GM21390 (cell line): ENCODE data around the gene INSL4.

ENCODE experiments used
- ATAC-seq: cut with Tn5 transposase; IDR thresholded peaks from one replicate; pipeline ENCODE4 v1.9.1; 2021; ENCODE audit not compliant: unreplicated experiment

INSL4 gene

DNA sequence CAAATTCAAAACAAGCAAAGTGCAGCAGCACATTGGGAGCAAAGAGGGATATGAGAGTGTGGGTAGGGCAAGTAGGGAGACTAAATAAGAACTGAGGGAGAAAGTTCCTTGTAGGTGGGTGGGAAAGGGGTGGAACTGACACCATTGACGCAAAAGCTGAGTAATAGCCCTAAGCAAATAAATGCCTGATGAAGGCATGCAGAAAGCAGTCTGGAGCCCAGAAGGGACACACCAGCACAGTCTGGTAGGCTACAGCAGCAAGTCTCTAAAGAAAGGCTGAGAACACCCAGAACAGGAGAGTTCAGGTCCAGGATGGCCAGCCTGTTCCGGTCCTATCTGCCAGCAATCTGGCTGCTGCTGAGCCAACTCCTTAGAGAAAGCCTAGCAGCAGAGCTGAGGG is at the start of gene INSL4:
TSS of gene INSL4 (plus strand) at position 208 of the 400 bp plus-strand sequence. CDS start at position 313, 105 bp downstream.
- no peak for ATAC-seq

- ATAC-seq: no peak
These were observed 46.4 kb upstream of the INSL4 start for GRCh38 chr9:5184776-5185175.

DNA sequence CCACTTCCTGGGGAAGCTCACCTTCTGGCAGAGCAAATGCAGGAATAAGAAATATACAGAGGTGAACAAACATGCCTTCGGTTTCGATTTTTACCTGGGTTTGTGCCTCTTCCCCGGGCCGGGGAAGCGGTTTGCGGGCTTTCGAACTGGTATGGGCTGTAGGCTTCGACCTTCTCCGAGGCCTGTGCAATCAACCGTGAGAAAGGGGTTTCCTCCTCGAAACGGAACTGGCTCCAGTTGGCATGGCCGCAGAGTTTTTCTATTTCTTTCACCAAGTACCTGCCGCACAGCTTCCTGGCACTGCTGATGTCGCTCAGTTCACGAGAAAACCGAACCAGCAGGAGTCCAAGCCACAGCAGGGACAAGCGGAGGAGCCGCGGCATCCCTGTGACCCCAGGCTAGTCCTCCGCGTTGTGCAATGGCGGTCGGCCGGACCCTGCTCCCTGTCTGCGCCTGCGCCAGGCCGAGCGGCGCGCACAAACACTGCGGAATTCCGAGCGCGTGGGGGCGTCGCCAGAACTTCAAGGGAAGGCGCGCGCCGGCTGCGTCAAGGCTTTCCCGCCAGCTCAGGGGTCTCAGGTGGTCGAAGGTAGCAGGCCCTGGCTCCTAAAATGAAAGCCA is 45.9 kb upstream of the INSL4 start, which contains the start of gene INSL6:
TSS of gene INSL6 (minus strand) at position 420 of the 621 bp plus-strand sequence. CDS start at position 383, 37 bp downstream.
- no peak for ATAC-seq

DNA sequence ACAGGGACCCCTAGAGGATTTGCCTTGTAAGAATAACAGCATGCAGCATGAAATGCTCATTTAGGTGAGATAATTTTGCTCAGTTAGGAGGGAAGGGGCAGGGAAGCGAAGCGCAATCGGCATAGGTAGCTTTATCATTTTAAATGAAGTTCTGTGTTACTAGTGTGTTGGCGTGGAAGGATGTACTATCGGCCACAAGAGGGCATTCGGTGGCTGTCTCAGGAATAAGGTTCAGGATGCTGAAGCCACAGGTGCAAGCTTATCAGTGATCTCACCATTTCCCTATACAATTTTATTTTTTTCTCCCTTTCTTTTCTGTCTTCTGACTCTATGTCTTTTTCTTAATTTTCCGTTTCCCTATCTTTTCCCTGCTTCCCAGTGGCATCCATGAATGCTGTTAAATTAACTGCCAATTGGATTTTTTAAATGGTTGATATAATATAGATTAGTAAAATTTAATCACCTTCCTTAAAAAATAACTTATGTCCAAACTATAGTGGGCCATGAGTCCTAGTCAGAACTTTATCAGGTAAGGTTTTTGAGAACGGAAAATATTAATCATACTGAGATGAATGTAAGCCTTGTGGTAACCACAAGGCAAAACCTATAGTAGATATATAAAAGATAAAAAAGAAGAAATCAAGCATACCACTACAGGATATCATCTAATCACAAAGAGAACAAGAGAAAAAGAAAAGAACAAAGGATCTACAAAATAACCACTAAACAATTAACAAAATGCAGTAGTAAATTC is 44.6 kb upstream of the INSL4 start:
- peak; percentile 60 for ATAC-seq

DNA sequence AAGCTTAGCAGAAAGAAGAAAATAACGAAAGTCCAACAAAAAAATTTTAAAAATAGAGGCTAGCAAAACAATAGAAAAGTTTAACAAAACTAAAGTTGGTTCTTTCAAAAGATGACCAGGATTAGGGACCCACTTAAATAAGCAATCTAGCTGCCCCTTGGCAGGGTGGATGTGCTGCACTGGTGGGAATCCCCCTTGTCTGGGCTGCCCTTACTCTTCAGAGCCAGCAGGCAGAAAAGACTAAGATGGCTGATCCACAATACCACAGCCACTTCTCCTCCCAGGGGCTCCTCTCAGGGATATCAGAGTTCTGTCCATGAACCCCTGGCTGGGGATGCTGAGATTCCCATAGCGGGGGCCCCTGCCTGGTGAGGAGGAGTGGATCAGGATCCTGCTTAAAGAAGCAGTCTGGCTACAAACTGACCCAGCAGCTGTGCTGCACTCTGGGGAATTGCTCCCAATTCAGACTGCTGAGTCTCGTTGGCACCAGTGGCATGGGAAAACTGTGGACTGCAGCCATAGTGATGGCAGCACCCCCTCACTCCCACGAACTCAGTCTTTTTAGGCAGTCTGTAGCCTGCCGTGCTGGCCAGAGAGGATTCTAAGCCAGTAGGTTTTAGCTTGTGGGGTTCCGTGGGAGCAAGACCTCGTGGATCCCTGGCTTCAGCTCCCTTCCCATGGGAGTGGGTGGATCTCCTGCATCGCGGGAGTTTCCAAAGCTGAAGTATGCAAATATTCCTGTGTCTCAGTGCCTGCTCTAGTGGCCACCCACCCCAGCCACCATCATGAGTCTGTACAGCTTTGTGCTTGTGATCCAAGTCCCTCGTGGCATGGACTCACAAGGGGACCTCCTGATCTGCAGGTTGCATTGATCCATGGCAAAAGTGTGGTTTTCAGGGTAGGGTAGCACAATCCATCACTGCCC is 42.9 kb upstream of the INSL4 start:
- no peak for ATAC-seq

DNA sequence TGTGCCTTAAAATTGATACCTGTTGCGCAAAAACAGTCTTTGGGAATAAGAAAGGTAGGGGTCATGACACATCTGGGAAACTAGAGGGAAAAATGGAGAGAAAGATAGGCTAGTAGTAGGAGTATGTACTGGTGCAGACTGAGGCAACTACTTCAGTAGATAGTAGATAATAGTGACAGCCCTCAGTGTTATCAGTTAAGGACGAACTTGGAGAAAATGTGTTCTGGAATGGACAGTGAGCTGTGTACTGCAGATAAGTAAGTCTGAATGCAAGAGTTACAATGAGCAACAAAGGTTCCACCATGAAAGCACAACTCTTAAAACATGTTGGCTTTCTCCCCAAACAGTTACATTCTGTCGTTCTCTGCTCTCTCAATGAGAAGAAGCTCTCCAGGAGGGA is 39.2 kb upstream of the INSL4 start:
- ATAC-seq: no peak

GRCh38 chr9:5193345-5193744 is 37.9 kb upstream of the INSL4 start:
- no peak for ATAC-seq

GRCh38 chr9:5195463-5195862 is 35.8 kb upstream of the INSL4 start:
- ATAC-seq: no peak

DNA sequence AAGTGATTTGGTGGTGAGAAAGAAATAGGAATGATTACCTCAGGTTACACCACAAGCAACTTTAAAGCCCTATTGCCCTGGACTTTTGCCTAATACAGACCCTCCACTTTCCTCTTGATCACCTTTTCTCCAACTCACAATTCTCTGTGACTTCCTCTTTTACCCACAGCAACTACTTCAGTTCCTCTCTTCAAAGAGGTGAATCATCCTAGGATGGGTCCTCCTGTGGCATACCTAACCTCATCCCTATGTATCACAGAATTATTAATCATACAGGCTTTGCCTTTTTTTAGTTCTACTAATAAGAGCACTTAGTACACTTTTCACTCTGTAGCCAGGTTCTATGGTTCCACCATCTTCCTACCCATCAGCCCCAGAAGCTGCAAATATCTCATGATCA is 26.1 kb upstream of the INSL4 start:
- ATAC-seq: no peak

DNA sequence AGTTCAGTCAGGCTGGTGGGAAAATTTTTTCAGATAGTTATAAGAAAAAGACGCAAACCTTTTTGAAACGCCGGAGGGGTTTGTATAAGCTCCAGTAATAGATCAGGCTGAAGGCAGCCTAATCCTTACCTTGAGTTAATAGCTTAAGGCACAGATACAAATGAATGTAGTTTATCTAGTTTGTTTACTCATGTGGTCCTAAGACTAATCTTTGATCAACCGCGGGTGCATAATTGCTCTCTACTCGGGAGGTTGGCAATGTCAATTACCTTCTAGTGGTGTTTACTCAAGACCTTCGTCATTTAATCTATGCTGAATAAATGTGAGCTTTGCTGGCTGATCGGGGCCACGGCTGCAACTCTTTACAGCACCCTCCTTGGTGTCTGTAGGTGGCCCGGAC is 665 bp upstream of the INSL4 start:
- ATAC-seq: no peak

- ATAC-seq: no peak
These were observed 32.4 kb downstream of the INSL4 start for GRCh38 chr9:5263351-5264218.

- ATAC-seq: no peak
These were observed 33.0 kb downstream of the INSL4 start for GRCh38 chr9:5264219-5264595.

DNA sequence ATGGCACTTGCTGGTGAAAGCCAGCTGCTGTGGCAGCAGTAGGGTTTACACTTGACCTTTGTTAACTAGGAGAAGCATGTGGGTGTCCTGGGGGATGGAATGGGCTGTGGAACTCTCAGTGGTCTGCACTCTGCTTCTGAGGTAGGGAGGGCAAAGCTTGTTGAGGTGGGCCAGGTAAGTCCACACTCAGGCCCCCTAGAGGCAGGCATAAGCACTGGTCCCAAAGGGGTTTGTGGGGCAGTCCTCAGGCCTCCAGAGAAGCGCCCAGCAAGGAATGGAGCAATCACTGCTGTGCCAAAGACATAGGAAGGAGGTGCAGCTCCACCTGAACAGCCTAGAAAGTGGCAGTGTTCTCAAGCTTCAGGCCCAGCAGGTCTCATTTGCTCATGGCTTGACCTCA is 34.7 kb downstream of the INSL4 start:
- ATAC-seq: no peak

DNA sequence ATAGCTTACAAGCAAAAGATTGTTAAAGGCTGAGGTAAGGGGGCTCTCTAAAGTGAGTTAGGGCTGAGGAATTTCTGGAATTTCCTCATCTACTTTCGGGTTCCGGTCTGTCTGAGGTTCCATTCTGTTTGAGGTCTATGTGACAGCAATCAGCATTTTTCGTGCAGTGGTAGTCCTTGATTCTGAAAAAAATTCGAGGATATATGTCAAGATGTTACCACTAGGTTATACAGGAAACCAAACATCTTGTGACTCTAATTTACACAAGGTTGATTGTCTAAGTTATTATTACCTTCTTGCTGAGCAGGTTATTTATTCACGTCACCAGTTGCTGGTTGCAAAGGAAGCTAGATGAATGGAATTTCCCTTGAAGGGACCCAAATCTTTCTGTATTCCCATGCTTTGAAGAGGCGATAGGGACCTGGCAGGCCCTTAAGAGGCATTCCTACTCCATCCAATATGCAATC is 38.1 kb downstream of the INSL4 start:
- no peak for ATAC-seq

DNA sequence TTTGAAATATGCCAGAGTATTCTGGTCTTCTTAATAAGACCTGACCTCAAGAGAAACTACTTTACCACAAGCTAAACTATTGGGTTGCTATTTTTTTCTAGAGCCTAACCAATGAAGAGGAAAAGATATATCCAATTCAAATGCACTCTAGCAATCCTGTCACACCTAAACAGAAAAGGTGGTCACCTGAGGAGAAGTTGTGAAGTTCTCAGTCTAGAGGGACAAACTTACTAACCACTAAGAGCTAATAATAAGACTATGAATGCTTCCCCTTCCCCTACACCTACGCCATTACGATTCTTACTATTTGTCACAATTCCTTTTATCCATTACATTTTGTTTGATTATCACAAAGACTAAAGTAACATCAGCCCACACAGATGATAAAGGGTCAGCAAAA is 43.6 kb downstream of the INSL4 start:
- ATAC-seq: no peak

DNA sequence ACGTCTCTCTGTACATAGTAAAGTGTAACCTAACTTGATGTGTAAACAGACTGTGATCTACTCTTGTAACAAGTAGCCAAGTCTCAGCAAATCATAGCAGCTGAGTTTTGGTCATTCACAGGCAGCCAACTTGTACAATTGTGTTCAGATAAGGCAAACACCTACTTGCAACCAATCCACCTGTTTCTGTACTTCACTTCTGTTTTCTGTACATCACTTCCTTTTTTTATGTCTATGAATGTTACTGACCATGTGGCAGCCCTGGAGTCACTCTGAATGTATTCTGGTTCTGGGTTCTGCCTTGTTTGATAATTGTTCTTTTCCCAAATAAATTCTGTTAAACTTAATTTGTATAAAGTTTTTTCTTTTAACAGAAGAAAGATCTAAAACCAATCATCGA is 47.3 kb downstream of the INSL4 start:
- peak; percentile 58 for ATAC-seq
